Choroid plexus epithelial cell (primary cell): ENCODE data around the gene NUP160.
"Not testable (repeated sequence)": the region's sequence is repeated elsewhere in the genome, so short reads cannot be mapped to it uniquely, and the experiment has no call there.

Source experiments
- DNase-seq: peaks from one replicate; pipeline ENCODE4 v3.0.0-alpha.2; 2010; ENCODE audit warnings: low read depth
- H3K4me3 ChIP-seq: 2 replicates; pipeline ENCODE4 v1.5.1; 2011; ENCODE audit warnings: low read depth, mild to moderate bottlenecking, control low read depth, low read length, moderate library complexity
- CTCF ChIP-seq: conservative IDR thresholded peaks from 2 replicates; pipeline ENCODE4 v1.5.1; 2011; ENCODE audit warnings: low read depth, mild to moderate bottlenecking, control low read depth, inconsistent platforms, low read length, moderate library complexity

Gene NUP160

DNA sequence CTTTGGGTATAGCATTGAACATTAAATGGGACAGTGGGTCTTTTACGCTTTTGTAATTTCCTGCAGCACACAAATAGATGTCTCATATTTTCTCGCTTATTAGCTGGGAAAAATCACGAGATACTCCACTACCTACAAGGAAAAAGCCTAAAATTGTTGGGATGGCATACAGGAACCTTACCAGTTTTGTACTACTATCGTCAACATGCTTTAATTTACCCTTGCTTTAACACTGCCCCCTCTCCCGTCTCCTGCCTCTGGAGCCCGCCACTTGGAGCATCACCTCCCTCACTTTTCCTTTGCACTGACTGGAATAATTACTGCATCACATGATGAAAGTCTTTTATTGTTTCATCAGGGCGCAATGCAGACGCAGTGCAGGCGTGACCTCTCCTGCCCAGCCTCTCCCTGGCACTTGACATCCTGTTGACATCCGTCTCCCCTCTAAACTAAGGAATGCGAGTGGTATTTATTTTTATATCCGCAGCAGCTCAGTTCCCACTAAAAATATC, 80.0 kb downstream of the NUP160 start:
- H3K4me3 ChIP-seq = peak overlapping the region; percentile 67
- peak; percentile 9 for TF ChIP-seq CTCF
- DNase-seq = peak; percentile 83

GRCh38 chr11:47766509-47767227, 81.5 kb downstream of the NUP160 start:
- peak; percentile 75 for DNase-seq
- no peak for TF ChIP-seq CTCF
- peak overlapping the region; percentile 79 for H3K4me3 ChIP-seq

DNA sequence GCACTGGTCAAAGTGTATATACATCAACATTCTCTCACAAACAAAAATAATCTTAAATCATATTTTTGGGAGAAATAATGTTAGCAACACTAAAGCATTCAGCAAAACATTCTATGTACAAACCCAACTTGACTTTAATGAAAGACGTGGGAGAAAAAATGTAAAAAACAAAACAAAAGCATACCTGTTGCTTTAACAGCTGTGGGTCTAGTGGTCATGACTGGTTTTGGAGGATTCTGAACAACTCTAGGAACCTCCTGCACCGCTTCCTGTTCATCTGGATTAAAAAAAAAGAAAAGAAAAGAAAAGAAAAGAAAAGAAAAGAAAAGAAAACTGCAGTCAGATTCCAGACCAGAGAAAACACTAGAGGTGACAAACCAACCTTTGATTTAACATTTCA, 83.1 kb downstream of the NUP160 start:
- peak overlapping the region; percentile 79 for H3K4me3 ChIP-seq
- peak; percentile 11 for DNase-seq

GRCh38 chr11:47759291-47759690, 88.9 kb downstream of the NUP160 start:
- not testable (repeated sequence) for DNase-seq, H3K4me3 ChIP-seq

More for the DNA sequence above, 83.1 kb downstream of the NUP160 start:
- TF ChIP-seq CTCF = no peak

DNA sequence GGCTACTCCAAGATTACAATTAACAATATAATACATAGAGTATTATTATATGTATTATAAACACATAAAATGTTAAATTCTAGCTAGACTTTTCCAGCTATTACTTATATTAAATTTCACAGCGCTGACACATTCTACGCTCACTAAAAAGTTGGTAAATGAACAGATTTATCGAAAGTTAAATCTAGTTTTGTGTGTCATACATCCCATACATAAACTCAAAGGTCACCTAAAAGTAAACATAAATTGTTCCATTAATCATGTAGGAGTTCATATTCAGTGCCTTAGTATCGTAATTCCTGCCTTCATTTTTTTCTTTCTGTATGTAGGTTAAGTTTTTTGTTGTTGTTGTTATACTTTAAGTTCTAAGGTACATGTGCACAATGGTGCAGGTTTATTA, 91.9 kb downstream of the NUP160 start:
- DNase-seq = no peak
- no peak for TF ChIP-seq CTCF
- no peak overlapping the region for H3K4me3 ChIP-seq

DNA sequence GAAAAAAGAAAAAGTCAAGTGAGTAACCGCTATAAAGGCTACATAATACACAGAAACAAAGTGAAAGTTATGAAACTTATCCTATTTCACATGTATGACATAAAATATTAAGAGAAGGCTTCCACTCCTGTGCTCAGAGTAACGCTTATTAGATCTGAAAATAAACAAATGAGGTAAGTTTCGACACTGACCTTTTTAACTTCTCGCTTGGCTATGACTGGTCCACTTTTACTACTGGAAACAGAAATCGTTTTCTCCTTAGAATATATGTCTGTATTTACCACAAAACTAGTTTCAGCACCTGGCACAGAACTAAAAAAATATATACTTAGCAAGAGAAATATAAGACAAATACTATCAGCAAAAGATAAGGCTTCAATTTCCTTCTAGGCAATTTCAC, 97.4 kb downstream of the NUP160 start:
- DNase-seq = no peak
- no peak overlapping the region for H3K4me3 ChIP-seq
- TF ChIP-seq CTCF = no peak

- DNase-seq = not testable (repeated sequence)
Measured at GRCh38 chr11:47742494-47742893, 105.7 kb downstream of the NUP160 start.

GRCh38 chr11:47737817-47738216, 110.3 kb downstream of the NUP160 start:
- not testable (repeated sequence) for H3K4me3 ChIP-seq, DNase-seq

More at GRCh38 chr11:47742494-47742893, 105.7 kb downstream of the NUP160 start:
- not testable (repeated sequence) for H3K4me3 ChIP-seq
